Fibroblast of the conjunctiva (primary cell): ENCODE measurements around the gene PACSIN1.

Source experiments
- DNase-seq: peaks from one replicate; pipeline ENCODE4 v3.0.0-alpha.2; 2010; ENCODE audit warnings: low read depth

The PACSIN1 gene

GRCh38 chr6:34515473-34516387 is 49.9 kb downstream of the PACSIN1 start:
- DNase-seq, result no peak

GRCh38 chr6:34516391-34517324 is 50.8 kb downstream of the PACSIN1 start:
- no peak for DNase-seq

DNA sequence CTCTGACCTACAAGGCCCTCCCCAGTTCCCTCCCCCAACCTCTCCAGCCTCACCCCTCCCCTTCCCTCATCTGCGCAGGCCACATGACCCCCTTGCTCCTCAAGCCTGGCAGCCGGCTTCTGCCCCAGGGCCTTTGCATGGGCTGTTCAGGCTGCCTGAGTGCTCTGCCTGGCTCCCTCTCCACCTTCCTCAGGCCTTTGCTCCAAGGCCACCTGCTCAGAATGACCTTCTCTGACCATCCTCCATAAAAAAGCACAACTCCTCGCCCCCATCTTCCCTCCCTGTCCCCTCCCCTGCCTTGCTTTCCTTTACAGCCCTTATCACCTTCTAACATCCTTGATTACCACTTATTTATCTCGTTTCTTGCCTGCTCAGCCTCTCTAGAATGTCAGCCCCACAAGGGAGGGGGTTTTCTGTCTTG is 51.6 kb downstream of the PACSIN1 start:
- no peak for DNase-seq

DNA sequence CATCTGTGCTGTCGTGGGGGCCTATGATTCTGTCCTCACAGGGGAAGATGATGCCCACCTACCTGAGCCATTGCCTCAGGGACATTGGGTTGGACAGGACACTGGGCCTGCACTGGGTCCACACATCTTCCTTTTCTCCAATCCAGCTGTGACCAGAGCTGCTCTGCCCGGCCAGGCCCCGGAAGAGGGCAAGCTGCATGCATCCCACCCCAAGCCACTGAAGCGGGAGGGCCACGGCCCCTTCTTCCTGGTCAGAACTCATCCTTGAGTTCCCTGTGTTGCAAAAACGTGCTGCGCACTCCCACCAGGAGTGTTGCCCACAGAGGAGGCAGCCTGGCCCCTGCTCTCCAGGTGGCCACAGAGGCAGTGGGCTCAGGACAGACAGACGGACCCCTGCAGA is 52.1 kb downstream of the PACSIN1 start:
- DNase-seq, result no peak

GRCh38 chr6:34518669-34519365 is 52.9 kb downstream of the PACSIN1 start:
- no peak for DNase-seq

DNA sequence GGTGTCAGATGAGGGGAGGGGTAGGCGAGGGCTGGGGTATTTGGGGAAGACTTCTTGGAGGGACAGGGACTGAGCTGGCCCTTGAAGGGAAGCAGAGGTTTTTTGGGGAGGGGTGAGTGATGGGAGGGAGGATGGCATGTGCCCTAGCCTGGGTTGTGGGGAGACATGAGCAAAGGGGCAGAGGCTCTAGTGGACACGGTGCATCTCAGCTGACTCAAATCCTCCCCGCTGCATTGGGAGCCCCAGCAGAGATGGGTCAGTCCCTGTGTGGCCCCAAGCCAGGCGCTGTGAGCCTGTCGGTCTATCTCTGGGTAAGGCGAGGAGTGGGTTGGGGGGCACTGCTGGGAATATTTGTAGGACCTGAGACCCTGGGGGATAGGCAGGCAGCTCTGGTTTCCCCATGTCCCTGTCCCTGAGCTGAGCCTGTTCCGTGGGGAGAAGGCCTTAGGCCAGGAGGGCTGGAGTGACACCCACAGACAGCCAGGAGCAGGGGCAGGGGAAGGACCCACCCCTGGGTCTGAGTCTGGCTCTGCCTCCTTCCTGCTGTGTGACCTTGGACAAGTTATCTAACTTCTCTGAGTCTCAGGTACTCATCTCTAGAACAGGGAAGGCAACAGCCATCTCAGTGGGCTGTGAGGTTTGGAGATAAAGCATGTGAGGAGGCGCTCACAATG is 54.2 kb downstream of the PACSIN1 start:
- DNase-seq, result no peak

- no peak for DNase-seq
These were observed 55.0 kb downstream of the PACSIN1 start for GRCh38 chr6:34520645-34521462.

- DNase-seq, result no peak
These were observed 55.8 kb downstream of the PACSIN1 start for GRCh38 chr6:34521463-34522285.

GRCh38 chr6:34522761-34523160 is 56.9 kb downstream of the PACSIN1 start:
- no peak for DNase-seq

GRCh38 chr6:34523441-34524206 is 57.7 kb downstream of the PACSIN1 start:
- no peak for DNase-seq

- DNase-seq, result no peak
These were observed 58.6 kb downstream of the PACSIN1 start for GRCh38 chr6:34524499-34524898.

DNA sequence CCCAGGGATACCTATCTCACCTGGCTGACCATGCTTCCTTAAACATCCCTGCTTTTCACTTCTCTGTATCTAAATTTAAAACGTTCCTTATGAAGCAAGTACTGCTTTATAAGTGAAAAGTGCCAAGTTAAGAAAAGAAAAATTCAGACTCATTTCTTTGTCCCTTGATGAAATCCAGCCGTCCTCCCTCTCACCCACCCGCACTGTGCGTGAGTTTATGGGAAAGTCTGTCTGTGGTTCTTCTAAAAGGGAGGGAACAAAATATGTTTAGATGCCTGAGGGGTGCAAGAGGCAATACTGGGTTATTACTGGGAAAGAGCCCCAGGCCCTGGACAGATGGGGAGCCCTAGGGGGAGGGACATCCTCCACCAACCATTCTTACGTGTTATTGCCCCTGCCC is 59.1 kb downstream of the PACSIN1 start:
- no peak for DNase-seq

DNA sequence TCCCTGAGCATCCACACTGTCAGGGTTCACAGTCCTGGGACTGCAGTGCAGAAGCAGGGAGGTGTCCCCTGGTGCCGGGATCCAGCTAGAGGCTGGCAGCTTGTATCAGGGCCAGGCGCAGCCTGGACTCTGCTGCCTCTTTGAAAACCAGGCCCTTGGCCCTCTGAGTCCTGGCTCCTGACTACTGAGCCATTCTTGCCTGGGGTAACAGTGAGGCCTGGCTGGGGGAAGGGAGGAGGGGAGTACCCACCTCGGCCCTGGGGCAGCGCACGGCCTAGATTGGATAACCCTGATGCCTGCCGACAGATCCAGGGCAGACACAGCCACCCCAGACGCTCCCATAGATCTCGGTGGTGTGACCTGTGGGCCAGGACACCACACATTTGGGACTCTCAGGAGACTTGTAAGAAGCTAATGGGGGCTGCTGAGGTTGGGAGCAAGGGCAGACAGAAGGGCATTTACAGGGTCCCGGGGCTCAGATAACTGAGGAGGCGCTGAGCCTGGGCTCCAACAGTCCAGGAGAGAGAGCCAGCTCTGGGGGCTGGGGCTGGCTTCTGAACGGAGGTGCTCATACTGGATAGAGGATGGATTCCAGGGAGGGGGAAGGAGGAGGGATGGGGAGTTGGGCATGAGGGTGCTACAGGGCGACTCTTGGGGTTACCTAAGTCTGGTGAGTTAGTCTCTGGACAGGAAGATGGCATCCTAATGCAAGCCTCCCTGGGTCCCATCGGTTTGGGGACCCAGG is 59.7 kb downstream of the PACSIN1 start:
- DNase-seq, result no peak

GRCh38 chr6:34526241-34526972 is 60.5 kb downstream of the PACSIN1 start:
- no peak for DNase-seq

- peak; percentile 79 for DNase-seq
These were observed 61.3 kb downstream of the PACSIN1 start for GRCh38 chr6:34526992-34527728.

DNA sequence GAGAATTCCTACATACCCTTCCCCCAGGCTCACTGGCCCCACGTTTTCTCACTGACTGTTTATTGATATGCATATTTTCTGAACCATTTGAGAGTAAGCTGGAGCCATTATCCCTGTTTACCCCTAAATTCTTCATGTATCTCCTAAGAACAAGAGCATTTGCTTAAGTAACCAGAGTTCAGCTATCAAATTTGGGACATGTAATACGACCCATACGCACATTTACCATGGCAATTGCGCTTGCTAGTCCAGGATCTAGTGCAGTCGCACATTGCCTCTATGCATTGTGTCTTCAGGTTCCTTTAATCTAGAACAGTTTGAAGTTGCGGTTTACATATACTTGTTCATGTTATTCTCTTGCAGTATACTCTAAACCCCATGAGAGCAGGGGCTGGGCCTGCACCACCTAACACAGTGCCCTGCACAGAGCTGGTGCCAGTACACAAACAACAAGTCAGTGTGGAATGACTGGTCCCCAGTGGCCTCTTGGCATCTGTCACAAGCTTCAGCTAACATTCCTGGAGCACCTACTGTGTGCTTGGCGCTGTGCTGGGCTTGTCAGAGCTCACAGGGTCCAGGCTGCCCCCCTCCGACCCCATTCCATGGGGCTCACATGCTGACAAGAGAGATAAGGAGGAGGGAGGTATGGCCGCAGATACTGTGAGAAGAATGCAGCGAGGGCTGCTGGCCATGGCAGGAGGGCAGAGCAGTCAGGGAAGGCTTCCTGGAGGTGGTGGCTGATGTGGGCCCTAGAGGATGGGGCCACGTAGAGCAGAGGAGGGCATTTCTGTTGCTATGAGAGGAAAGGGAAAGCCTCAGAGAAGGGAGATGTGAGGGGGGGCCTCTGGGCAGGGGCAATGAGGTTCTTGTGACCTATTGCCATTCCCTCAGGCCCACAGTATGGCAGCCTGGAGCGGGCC is 62.1 kb downstream of the PACSIN1 start:
- DNase-seq, result no peak
